Esophagus squamous epithelium (tissue), 5 donors: ENCODE data around the gene EXOC6. TPM values are rescaled to one million over a fixed set of nuclear protein-coding genes. Genes with fewer than 3 reads are reported as not detected.
"Not testable (repeated sequence)": the region's sequence is repeated elsewhere in the genome, so short reads cannot be mapped to it uniquely, and the experiment has no call there.

Source experiments
- DNase-seq: peaks from one replicate; lab custom pipeline; 2025; lab: John Stamatoyannopoulos, UW
- H3K27ac ChIP-seq, 4 donors: fragments of 200-600 bp; sonication (generic); one replicate each; pipeline ENCODE4 v1.5.1; 2016 to 2019; ENCODE audit warnings: mild to moderate bottlenecking in 1 of 4
- H3K27me3 ChIP-seq, 4 donors: fragments of 200-600 bp; sonication (generic); 1 replicate in 3 of 4; 2 replicates in 1 of 4; pipeline versions ENCODE4 v1.5.1 to v1.6.0; 2017 to 2021; ENCODE audit warnings: antibody characterized with exemption in 1 of 4
- H3K36me3 ChIP-seq, 3 donors: fragments of 200-600 bp; sonication (generic); one replicate each; pipeline ENCODE4 v1.5.1; 2016 to 2019
- H3K4me1 ChIP-seq, 3 donors: fragments of 200-600 bp; sonication (generic); one replicate each; pipeline ENCODE4 v1.5.1; 2017 to 2019
- H3K4me3 ChIP-seq, 4 donors: fragments of 200-600 bp; sonication (generic); 1 replicate in 3 of 4; 2 replicates in 1 of 4; pipeline ENCODE4 v1.5.1; 2016 to 2019; ENCODE audit warnings: mild to moderate bottlenecking in 2 of 4, moderate library complexity in 1 of 4
- H3K9me3 ChIP-seq, 3 donors: fragments of 200-600 bp; sonication (generic); one replicate each; pipeline ENCODE4 v1.5.1; 2016 to 2019
- CTCF ChIP-seq, 6 experiments: fragments of 450-650 bp in 4 of 6; fragments of 200-600 bp in 2 of 6; sonication (generic) in 2 of 6; IDR thresholded peaks; one replicate each; pipeline ENCODE4 v1.5.1; 2016 to 2019; ENCODE audit warnings: antibody characterized with exemption in 6 of 6, mild to moderate bottlenecking in 4 of 6, moderate library complexity in 4 of 6
- POLR2A ChIP-seq, 4 donors: fragments of 450-650 bp; IDR thresholded peaks; one replicate each; pipeline ENCODE4 v1.6.1; 2017; ENCODE audit warnings: antibody characterized with exemption in 4 of 4, mild to moderate bottlenecking in 4 of 4, moderate library complexity in 3 of 4
- WGBS, 2 donors: methylation state at CpG; one replicate each; pipeline ENCODE4 v1.1.5; 2018; 5-methylcytosine and 5-hydroxymethylcytosine counted together
- intact Hi-C: fragments of 100-400 bp; cut with DNase I; formaldehyde crosslinking; loops from one replicate; pipeline ENCODE4 v1.15.0; 2022
- total RNA-seq, 4 donors: library from RNA; depleted of rRNA; stranded (reverse); fragments of >200 nt; gene quantifications; one replicate each; pipeline ENCODE4 v1.1.0, GENCODE V29; 2016
- donor health status: DM: yes; HTN: yes; CAD: no.

Gene EXOC6
- total RNA-seq, 4 donors from 2014 or later = 1.3 to 9.5 (median 5.6) TPM

- no peak for DNase-seq
- peaks cover 0 to 17% (median 0%) of the 10 kb centered on the region in 3 donors for H3K36me3 ChIP-seq
- no peaks in the 10 kb centered on the region for H3K4me1 ChIP-seq
- H3K9me3 ChIP-seq = no peaks in the 10 kb centered on the region
- H3K27ac ChIP-seq = no peak overlapping the region
- intact Hi-C loops = no loop called here
- no peak for TF ChIP-seq POLR2A (IDR thresholded peaks at IDR 0.05)
- TF ChIP-seq CTCF (IDR thresholded peaks at IDR 0.05) = no peak
- no peaks in the 10 kb centered on the region for H3K27me3 ChIP-seq
- no peak overlapping the region for H3K4me3 ChIP-seq
These were observed 93.9 kb downstream of the EXOC6 start for GRCh38 chr10:92942226-92942625.

- no peaks in the 10 kb centered on the region for H3K27me3 ChIP-seq
- no peak overlapping the region for H3K4me3 ChIP-seq
- 98 to 99% methylated on average over 3 of the region's 3 CpGs for WGBS, 2 donors
- H3K4me1 ChIP-seq = no peaks in the 10 kb centered on the region
- no peak for DNase-seq
- TF ChIP-seq CTCF (IDR thresholded peaks at IDR 0.05) (no peak), POLR2A (IDR thresholded peaks at IDR 0.05) (no peak)
- no peak overlapping the region for H3K27ac ChIP-seq
- H3K9me3 ChIP-seq = no peaks in the 10 kb centered on the region
- intact Hi-C loops = no loop called here
- peaks cover 0 to 23% (median 0%) of the 10 kb centered on the region in 3 donors for H3K36me3 ChIP-seq
These were observed 98.2 kb downstream of the EXOC6 start for GRCh38 chr10:92946491-92946890.

- DNase-seq, H3K4me3 ChIP-seq, H3K27me3 ChIP-seq, H3K9me3 ChIP-seq, H3K27ac ChIP-seq, H3K4me1 ChIP-seq, intact Hi-C loops: not testable (repeated sequence)
- peaks cover 0 to 28% (median 0%) of the 10 kb centered on the region in 3 donors for H3K36me3 ChIP-seq
These were observed 104.3 kb downstream of the EXOC6 start for GRCh38 chr10:92952573-92952972.

GRCh38 chr10:92957223-92958010 is 109.1 kb downstream of the EXOC6 start:
- no peak overlapping the region for H3K4me3 ChIP-seq
- H3K36me3 ChIP-seq = peaks cover 0 to 24% (median 0%) of the 10 kb centered on the region in 3 donors
- intact Hi-C loops = no loop called here
- no peak overlapping the region for H3K27ac ChIP-seq
- WGBS, 2 donors = 51 to 64% methylated on average over 2 of the region's 2 CpGs
- H3K9me3 ChIP-seq = no peaks in the 10 kb centered on the region
- no peaks in the 10 kb centered on the region for H3K4me1 ChIP-seq
- H3K27me3 ChIP-seq = no peaks in the 10 kb centered on the region
- no peak for DNase-seq
- no peak for TF ChIP-seq CTCF (IDR thresholded peaks at IDR 0.05)
- TF ChIP-seq POLR2A (IDR thresholded peaks at IDR 0.05) = no peak

GRCh38 chr10:92961638-92962037 is 113.3 kb downstream of the EXOC6 start:
- WGBS, 2 donors = 88 to 98% methylated on average over 2 of the region's 2 CpGs
- DNase-seq = no peak
- Histone ChIP-seq H3K36me3 (peaks cover 0 to 8% (median 0%) of the 10 kb centered on the region in 3 donors), H3K9me3 (no peaks in the 10 kb centered on the region), H3K4me1 (no peaks in the 10 kb centered on the region), H3K27me3 (no peaks in the 10 kb centered on the region), H3K27ac (no peak overlapping the region), H3K4me3 (no peak overlapping the region)
- TF ChIP-seq POLR2A (IDR thresholded peaks at IDR 0.05) = no peak
- no peak for TF ChIP-seq CTCF (IDR thresholded peaks at IDR 0.05)
- intact Hi-C loops = no loop called here
